Activated naive CD8-positive, alpha-beta T cell (primary cell): ENCODE results near the gene DVL2.

ENCODE experiments used
- H3K27ac Mint-ChIP-seq: one replicate; pipeline ENCODE4 v1.8.0; 2021; ENCODE audit warnings: mixed read lengths
- H3K27me3 Mint-ChIP-seq: one replicate; pipeline ENCODE4 v1.8.0; 2021; ENCODE audit warnings: mixed read lengths
- H3K36me3 Mint-ChIP-seq: one replicate; pipeline ENCODE4 v1.8.0; 2021; ENCODE audit warnings: mixed read lengths
- H3K4me1 Mint-ChIP-seq: one replicate; pipeline ENCODE4 v1.8.0; 2021; ENCODE audit warnings: low read depth, mixed read lengths
- H3K4me3 Mint-ChIP-seq: one replicate; pipeline ENCODE4 v1.8.0; 2021; ENCODE audit warnings: mild to moderate bottlenecking, mixed read lengths
- H3K9me3 Mint-ChIP-seq: one replicate; pipeline ENCODE4 v1.8.0; 2021; ENCODE audit warnings: low read depth, mixed read lengths

DVL2 gene

DNA sequence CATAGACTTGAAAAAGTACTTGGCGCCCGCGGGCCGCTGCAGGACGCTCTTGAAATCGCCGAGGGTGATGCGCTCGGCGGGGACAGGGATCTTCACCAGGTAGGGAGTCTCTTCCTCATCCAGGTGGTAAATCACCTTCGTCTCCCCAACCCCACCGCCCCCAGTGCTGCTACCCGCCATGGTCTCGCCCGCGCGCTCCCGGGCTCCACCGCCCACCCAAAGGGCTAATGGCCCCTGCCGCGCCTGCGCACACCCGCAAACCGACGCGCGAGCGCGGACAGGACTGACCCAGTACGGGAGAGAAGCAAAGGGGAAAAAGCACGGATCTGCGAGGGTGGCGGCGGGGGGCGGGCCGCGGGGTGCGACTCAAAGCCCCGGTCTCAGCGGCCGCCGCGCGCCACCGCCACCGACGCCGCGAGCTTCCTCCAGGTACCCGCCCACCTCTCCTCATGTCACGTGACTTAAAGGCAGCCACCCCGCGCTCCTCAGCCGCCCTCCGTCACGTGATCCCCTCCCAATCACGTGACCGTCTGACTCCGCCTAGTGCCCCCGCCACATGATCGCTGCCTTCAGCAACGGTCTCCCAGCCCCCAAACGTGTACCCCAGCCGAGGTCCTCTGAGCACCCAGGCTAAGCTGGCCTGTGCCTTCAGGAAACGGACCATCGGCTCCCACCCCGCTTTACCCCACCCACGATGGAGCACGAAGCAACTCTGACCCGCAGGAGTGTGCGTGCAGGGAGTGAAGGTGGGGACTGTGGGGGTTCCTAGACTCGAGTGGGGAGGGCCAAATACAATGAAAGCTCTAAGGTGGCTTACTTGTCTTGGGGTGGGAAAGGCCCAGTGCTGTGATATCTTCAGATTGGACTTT lies at the start of gene DVL2:
Gene DVL2 (minus strand): TSS at position 435 of the 869 bp plus-strand sequence. CDS start 255 bp downstream, at position 180.
- no peaks in the 10 kb centered on the region for H3K9me3 Mint-ChIP-seq
- H3K27me3 Mint-ChIP-seq = no peaks in the 10 kb centered on the region

DNA sequence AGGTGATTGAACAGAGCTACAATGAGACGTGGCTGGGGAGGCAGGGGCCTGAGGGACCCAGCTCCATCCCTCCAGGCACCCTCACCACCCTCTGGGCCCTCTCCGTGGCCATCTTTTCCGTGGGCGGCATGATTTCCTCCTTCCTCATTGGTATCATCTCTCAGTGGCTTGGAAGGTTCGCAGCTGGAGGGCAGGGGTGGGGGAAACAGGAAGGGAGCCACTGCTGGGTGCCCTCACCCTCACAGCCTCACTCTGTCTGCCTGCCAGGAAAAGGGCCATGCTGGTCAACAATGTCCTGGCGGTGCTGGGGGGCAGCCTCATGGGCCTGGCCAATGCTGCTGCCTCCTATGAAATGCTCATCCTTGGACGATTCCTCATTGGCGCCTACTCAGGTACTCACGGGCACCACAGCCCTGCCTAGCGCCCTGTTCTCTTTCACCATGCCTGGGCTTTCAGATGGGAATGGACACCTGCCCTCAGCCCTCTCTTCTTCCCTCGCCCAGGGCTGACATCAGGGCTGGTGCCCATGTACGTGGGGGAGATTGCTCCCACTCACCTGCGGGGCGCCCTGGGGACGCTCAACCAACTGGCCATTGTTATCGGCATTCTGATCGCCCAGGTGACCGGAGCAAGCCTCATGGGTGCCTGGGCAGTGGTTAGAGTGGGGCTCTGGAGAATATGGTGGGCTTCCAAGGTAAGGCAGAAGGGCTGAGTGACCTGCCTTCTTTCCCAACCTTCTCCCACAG lies 49.3 kb upstream of the DVL2 start:
- Mint-ChIP-seq H3K27ac (no peak overlapping the region), H3K27me3 (peaks cover 7% of the 10 kb centered on the region), H3K36me3 (no peaks in the 10 kb centered on the region), H3K4me1 (peaks cover 10% of the 10 kb centered on the region), H3K4me3 (no peak overlapping the region), H3K9me3 (no peaks in the 10 kb centered on the region)

More for the DNA sequence above, at the start of gene DVL2:
- Mint-ChIP-seq H3K27ac (peak within 1 kb of the TSS; percentile 95), H3K4me3 (peak within 1 kb of the TSS; percentile 96), H3K36me3 (peaks cover 5% of the 10 kb centered on the region), H3K4me1 (peaks cover 49% of the 10 kb centered on the region)

DNA sequence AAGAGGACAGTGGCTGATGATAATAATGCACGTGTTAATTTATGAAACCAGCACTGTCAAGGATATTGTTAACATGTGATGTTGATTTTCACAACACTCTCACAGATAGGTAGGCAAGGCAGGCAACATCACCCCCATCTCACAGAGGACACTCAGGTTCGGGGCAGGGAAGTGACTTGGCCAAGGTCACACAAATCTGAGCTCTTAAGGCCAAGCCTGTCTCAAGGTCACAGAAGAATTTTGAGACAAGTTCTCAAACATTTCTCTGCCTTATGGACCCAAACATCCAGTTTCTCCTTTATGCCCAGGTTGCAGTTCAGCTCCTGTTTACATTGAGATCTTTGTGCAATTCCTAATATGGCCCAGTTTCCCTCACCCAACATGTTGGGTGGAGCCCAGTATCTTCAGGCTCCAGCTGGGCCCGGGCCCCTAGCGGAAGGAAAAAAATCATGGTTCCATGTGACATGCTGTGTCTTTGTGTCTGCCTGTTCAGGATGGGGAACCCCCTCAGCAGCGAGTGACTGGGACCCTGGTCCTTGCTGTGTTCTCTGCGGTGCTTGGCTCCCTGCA lies 48.5 kb upstream of the DVL2 start:
- H3K9me3 Mint-ChIP-seq = no peaks in the 10 kb centered on the region
- peaks cover 7% of the 10 kb centered on the region for H3K27me3 Mint-ChIP-seq
- H3K4me3 Mint-ChIP-seq = peak overlapping the region; percentile 64
- H3K27ac Mint-ChIP-seq = no peak overlapping the region
- H3K4me1 Mint-ChIP-seq = peaks cover 10% of the 10 kb centered on the region
- no peaks in the 10 kb centered on the region for H3K36me3 Mint-ChIP-seq

DNA sequence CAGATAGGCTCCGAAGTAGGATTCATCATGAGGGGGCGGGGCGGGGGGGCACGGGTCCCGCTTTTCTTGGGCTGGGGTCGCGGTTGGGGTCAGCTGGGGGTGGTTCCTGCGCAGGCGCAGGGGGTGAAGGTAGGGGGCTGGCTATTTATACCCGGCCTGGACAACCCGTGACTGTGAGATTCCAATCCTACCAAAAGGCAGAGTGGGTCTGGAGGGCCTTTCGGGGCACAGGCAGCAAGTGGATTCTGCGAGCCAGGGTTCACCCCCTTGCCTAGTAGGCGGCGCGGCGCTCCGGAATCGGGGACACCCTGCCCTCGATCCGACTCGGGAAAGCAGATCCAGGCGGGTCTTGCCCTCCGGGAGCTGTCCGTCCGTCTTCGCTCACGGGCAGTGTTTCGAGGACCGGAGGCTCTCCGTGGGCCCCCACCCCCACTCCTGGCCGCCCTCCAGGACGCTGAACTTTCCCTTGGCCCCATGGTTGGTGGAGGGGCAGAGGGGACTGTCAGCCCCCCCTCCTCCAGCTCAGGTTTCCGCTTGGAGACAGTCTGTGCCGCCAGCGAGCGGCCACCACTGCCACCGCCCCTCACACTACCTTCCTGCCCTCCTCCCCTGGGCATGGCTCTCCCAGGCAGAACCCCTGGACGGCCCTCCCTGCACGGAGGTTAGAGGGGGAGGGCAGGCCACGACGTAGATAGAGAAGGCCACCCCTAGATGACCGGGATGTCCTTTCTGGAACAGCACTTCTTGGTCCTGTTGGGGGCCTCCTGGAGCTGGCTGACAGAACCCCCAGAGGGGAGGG lies 47.8 kb upstream of the DVL2 start:
- Mint-ChIP-seq H3K27me3 (peaks cover 7% of the 10 kb centered on the region), H3K4me3 (peak overlapping the region; percentile 81), H3K27ac (no peak overlapping the region), H3K4me1 (peaks cover 10% of the 10 kb centered on the region), H3K36me3 (no peaks in the 10 kb centered on the region), H3K9me3 (no peaks in the 10 kb centered on the region)

DNA sequence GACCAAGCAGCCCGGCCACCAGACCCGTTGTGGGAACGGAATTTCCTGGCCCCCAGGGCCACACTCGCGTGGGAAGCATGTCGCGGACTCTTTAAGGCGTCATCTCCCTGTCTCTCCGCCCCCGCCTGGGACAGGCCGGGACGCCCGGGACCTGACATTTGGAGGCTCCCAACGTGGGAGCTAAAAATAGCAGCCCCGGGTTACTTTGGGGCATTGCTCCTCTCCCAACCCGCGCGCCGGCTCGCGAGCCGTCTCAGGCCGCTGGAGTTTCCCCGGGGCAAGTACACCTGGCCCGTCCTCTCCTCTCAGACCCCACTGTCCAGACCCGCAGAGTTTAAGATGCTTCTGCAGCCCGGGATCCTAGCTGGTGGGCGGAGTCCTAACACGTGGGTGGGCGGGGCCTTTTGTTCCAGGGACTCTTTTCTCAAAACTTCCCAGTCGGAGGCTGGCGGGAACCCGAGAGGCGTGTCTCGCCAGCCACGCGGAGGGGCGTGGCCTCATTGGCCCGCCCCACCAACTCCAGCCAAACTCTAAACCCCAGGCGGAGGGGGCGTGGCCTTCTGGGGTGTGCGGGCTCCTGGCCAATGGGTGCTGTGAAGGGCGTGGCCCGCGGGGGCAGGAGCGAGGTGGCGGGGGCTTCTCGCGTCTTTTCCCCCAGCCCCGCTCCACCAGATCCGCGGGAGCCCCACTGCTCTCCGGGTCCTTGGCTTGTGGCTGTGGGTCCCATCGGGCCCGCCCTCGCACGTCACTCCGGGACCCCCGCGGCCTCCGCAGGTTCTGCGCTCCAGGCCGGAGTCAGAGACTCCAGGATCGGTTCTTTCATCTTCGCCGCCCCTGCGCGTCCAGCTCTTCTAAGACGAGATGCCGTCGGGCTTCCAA lies 47.0 kb upstream of the DVL2 start, which contains the start of gene SLC2A4:
Gene SLC2A4 (plus strand): TSS at position 645 of the 879 bp plus-strand sequence. CDS start 217 bp downstream, at position 862.
- peaks cover 10% of the 10 kb centered on the region for H3K4me1 Mint-ChIP-seq
- H3K27ac Mint-ChIP-seq = peak within 1 kb of the TSS; percentile 80
- peaks cover 7% of the 10 kb centered on the region for H3K27me3 Mint-ChIP-seq
- H3K4me3 Mint-ChIP-seq = peak within 1 kb of the TSS; percentile 81
- no peaks in the 10 kb centered on the region for H3K9me3 Mint-ChIP-seq
- H3K36me3 Mint-ChIP-seq = no peaks in the 10 kb centered on the region

DNA sequence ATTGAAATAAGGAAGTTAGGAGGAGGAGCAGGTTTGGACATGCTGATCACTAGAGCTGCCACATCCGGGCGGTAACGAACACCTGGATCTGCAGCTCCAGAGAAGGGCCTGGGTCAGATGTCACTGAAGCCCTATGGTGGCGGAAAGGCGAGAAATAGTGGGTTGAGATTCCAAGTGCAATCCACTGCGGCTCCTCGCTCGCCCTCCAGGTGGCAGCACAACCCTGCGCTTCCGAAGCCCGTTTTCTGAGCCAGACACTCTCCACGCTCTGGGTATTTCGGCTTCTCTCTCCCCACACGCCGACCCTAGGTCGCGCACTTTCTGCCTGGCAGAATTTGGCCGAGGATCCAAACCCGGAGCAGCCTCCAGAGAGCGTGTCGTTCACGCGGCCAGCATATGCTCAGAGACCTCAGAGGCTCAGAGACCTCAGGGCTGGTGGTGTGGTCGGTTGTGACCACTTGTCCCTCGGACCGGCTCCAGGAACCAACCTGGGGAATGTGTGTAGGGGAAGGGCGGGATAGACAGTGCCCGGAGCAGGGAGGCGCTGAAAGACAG lies 46.3 kb upstream of the DVL2 start:
- Mint-ChIP-seq H3K36me3 (no peaks in the 10 kb centered on the region), H3K27ac (peak overlapping the region; percentile 80), H3K9me3 (no peaks in the 10 kb centered on the region), H3K4me3 (peak overlapping the region; percentile 81), H3K27me3 (peaks cover 7% of the 10 kb centered on the region), H3K4me1 (peaks cover 10% of the 10 kb centered on the region)

DNA sequence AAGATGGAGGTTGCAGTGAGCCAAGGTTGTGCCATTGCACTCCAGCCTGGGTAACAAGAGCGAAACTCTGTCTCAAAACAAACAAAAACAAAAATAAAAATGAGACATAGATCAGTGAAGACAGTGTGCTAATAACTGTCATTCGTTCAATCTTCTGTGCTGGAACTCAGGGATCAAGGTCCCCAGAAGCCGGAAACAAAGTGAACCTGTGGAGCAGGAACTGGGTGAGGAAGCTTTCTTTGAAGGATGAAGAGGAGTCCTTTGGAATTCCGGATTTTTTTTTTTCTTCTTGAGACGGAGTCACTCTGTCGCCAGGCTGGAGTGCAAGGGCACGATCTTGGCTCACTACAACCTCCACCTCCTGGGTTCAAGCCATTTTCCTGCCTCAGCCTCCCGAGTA lies 45.1 kb upstream of the DVL2 start:
- Mint-ChIP-seq H3K9me3 (no peaks in the 10 kb centered on the region), H3K4me1 (peaks cover 10% of the 10 kb centered on the region), H3K27ac (no peak overlapping the region), H3K4me3 (no peak overlapping the region), H3K27me3 (peaks cover 7% of the 10 kb centered on the region), H3K36me3 (no peaks in the 10 kb centered on the region)

DNA sequence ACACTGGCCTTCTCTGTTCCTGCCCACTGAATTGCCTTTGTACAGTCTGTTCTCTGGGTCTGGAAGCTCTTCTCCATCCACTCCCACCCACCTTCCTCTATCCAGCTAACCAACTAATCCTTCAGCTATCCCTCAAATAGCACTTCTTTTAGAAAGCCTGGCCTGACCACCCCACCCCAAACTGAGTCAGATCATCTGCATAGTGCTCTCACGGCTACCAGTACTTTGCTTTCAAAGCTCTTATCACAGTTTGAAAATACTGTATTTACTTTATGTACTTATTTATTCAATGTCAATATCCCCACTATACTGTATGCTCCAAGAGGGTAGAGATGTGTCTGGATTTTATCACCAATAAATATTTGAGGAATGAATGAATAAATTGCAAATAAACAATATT lies 32.5 kb upstream of the DVL2 start:
- Mint-ChIP-seq H3K4me3 (no peak overlapping the region), H3K27me3 (no peaks in the 10 kb centered on the region), H3K4me1 (peaks cover 18% of the 10 kb centered on the region), H3K27ac (no peak overlapping the region), H3K36me3 (no peaks in the 10 kb centered on the region), H3K9me3 (no peaks in the 10 kb centered on the region)

DNA sequence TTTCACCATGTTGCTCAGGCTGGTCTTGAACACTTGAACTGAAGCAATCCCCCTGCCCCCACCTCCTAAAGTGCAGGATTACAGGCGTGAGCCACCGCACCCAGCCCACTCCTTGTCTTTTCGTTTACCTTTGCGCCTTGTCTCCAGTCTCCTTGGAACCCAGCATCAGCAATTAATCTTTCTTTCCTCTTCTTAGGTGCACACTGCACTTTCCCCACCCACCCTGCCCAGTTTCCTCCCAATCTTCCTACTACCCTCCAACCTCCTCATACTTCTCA lies 29.4 kb upstream of the DVL2 start:
- H3K27me3 Mint-ChIP-seq = no peaks in the 10 kb centered on the region
- H3K36me3 Mint-ChIP-seq = no peaks in the 10 kb centered on the region
- H3K4me3 Mint-ChIP-seq = peak overlapping the region; percentile 78
- H3K4me1 Mint-ChIP-seq = peaks cover 32% of the 10 kb centered on the region
- peak overlapping the region; percentile 41 for H3K27ac Mint-ChIP-seq
- H3K9me3 Mint-ChIP-seq = no peaks in the 10 kb centered on the region

DNA sequence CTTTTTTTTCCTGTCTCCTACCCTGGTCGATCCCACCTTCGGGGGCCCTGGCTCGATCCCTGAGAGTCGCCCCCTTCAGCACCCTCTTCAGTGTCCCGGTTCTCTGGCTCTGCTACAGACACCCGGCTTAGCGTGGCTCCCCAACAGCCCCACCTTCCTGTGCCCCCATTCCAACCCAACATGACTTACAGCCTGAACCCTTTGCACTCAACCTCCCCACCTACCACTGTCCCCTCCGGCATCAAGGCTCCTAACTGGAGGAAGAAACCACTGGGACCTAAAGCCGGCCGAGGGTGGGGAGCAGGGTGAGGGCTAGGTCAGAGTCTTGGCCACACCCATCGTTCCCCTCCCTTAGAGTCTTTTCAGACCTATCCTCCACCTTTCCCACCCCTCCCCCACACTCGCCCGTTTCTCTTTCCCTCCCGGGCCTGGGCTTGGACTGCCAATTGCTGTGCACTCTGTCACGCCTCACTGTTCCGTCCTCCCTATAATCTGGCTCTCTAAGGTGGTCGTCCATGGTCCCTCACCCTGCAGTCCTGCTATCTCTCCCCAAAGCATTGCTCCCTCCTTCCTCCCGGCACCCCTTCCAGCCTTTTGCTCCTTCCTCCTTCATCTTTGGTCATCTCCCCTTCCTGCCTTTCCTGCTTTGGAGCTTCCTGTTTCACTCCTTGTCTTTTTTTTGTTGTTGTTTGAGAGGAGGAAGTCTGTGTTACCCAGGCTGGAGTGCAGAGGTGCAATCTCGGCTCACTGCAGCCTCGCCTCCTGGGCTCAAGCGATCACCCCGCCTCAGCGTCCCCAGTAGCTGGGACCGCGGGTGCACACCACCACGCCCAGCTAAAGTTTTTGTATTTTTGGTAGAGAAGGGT lies 28.9 kb upstream of the DVL2 start:
- Mint-ChIP-seq H3K36me3 (no peaks in the 10 kb centered on the region), H3K4me3 (peak overlapping the region; percentile 78), H3K4me1 (peaks cover 32% of the 10 kb centered on the region), H3K27me3 (no peaks in the 10 kb centered on the region), H3K9me3 (no peaks in the 10 kb centered on the region), H3K27ac (peak overlapping the region; percentile 54)

DNA sequence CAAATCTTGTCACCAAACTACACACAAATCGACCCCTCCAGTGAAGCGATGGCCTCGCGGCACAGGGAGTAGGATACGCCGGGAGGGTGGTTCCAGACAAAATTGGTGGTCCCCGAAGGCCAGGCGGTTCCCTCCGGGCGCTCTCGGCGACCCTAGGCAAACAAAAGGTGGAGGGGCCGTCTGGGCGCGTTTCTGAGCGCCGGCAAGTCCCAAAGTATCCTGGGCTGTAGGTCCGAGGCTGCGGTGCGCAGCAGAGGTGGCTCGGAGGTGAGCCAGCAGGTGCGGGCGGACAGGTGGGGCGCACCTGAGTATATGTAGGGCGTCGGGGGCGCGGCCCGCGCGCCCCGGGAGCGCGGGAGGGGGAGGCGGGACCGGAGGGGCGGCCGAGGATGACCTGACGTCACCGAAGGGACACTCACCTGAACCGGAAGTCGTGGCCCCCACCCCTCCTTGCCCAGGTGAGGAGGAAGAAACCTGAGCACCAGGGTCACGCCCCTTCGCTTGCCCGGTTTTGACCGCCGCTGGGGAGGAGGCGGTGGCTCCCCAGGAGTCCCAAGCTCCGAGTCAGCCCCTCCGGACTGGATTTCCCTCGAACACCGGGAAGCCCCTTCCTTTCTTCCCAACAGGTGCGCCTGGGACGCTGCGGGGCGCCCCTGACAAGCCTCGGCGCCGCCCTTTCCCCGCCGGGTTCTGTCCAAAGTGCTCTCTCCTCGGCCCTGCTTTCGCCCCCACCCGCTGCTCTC lies 28.0 kb upstream of the DVL2 start, which contains the start of gene CLDN7:
Gene CLDN7 (minus strand): TSS at position 287 of the 743 bp plus-strand sequence. CDS start 435 bp downstream, outside the sequence.
- Mint-ChIP-seq H3K27me3 (no peaks in the 10 kb centered on the region), H3K4me3 (peak within 1 kb of the TSS; percentile 78), H3K4me1 (peaks cover 32% of the 10 kb centered on the region), H3K27ac (peak within 1 kb of the TSS; percentile 81), H3K36me3 (no peaks in the 10 kb centered on the region), H3K9me3 (no peaks in the 10 kb centered on the region)

DNA sequence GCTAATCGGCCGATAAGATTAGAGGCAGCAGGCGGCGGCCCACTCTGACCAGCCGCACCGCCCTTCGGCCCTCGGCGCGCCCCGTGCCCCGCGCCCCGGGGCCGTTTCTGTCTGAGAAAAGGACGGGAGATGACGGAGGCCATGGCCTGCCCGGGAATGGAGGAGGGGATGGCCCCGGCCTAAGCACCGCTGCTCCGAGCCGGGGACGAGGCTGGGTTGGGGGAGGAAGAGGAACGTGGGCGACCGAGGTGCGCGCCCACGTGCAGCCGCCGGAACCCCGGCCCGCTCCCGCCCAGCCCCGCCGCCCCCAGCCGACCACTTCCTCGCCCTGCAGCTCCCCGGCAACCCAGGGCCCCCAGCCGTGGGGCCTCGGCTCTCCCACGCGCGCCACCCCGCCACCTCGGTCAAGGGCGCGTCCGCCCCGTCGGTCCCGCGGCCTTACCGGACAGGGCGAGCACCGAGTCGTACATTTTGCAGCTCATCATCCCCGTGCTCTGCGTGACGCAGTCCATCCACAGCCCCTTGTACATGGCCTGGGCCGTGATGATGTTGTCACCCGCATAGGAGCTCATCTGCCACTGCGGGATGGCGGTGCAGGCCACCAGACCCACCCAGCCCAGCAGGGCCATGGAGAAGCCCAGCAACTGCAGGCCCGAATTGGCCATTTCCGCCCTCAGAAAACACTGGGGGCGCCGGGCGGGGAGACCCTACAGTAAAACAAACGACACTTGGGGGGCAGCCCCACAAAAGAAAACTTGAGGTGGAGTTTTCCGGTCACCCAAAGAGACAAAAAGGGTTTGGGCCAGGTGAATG lies 27.3 kb upstream of the DVL2 start:
- Mint-ChIP-seq H3K27ac (peak overlapping the region; percentile 81), H3K27me3 (no peaks in the 10 kb centered on the region), H3K4me3 (peak overlapping the region; percentile 74), H3K9me3 (no peaks in the 10 kb centered on the region), H3K4me1 (peaks cover 32% of the 10 kb centered on the region), H3K36me3 (peaks cover 2% of the 10 kb centered on the region)
